Activated CD8-positive, alpha-beta memory T cell treated with anti-CD3 and anti-CD28 coated beads, Interleukin-2, amount 50 U/mL, for 24 hours (primary cell): ENCODE measurements around the gene ZSCAN20.

ENCODE experiments used
- DNase-seq: peaks from one replicate; pipeline ENCODE4 v3.0.0-alpha.2; 2020; ENCODE audit errors: extremely low read depth

The ZSCAN20 gene

DNA sequence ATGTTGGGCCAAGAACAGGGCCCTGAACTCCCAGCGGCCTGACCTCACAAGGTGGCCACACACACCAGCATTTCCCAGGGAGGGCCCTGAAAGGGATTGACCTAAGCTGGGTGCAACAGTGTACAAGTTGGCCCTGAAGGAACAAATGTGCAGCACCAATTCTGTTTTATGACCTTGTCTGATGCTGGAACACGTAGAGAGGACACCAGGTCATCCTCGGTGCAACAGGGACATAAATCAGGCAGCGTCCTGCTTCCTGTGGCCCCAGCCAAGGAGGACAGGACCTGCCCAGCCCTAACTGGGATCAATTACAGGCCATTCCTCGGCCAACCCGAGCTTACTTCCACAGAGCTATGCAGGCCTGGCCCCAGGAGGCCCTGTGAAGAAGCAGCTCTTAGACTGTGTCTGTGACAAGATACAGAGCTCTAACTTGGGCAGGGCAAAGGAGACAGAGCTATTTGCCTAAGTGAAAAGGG lies 28.7 kb upstream of the ZSCAN20 start:
- no peak for DNase-seq

DNA sequence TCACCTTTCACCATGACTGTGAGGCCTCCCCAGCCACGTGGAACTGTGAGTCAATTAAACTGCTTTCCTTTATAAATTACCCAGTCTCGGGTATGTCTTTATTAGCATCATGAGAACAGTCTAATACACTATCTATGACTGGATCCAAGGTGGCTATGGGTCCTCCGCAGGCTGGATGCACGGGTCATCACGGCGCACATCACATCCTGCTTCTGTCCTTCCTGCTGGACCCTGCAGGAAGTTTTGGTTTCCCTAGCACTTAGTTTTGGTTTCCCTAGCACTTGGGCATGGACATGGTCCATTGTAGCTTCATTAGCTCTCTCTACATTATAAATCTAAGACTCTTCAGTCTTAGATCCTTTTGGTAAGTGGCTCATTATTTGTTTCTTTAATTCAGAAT lies 27.3 kb upstream of the ZSCAN20 start:
- no peak for DNase-seq

DNA sequence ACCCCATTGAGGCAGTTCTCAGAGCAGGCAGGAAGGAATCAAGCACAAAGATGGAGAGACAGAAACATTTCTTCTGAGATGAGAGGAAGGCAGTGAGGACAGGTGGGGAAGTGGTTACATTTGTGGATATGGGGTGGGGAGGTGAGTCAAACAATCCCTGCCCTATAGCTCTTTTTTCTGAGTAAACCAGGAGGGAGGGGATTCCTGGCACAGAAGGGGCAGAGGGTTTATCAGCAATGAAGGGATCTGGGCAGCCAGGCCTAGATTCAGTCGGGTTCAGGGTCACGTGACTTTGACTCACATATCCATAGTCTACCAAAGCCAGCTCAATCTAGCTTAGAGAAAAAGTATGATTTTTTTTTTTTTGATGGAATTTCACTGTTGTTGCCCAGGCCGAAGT lies 25.9 kb upstream of the ZSCAN20 start:
- no peak for DNase-seq

DNA sequence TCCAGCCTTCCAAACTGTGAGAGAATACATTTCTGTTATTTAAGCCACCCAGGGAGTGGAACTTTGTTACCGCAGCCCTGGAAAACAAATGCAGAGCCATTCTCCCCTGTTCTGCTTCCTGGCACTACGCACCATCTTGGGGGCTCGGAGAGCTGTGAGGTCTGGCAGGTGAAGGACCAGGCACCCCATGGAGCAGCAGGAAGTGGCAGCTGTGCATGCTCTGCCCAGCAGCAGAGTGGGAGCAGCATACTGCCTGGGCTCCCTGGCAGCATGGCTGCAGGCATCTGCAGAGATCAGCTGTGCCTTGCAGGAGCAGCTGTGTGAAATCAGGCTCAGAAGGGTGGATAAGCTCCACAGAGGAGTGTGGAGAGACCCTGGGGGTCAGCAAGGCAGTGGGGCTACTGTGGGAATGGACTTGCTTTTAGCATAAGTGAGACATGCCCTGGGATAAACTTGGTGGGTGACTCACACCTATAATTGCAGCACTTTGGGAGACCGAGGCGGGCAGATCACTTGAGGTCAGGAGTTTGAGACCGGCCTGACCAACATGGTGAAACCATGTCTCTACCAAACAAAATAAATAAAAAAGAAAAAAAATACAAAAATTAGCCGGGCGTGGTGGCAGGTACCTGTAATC lies 17.7 kb upstream of the ZSCAN20 start:
- DNase-seq: no peak

DNA sequence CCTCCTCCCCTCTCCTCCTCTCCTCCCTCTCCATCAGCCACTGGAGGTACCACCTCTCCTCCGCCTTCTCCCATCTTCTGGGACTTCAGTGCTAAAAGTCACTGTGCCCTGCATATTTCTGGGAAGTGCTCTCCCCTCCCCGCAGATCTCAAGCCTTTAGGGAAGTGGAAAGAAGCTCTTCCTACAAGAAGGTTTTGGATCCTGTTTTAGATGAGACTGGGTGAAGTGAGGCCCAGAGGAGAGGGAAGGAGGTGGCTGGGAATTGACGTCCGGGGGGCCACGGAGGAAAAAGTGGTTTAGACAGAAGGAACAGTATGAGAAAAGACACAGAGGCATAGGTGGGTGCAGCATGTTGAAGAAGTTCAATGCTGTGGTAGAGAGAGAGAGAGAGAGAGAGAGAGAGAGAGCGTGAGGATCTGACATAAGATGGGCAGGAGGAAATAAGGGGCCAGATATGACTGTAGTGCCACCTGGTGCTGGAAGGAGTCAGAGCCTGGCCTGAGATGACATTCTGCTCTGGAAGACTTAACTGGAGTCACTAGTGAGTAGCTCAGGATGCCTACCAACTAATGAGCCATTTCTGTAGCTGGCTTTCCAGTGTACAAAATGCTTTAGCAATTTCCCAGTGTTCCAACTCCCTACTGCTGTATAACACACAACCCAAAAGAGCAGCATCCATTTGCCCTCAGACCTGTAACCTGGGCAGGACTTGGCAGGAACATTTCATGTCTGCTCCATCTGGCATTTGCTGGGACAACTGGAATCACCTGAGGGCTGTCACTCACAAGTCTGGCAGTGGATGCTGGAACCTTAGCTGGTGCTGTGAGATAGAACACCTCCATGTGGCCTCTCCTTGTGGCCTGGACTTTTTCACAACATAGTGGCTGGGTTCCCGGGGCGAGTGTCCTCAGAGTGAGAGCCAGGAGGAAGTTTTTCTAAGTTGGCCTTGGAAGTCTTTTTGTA lies 16.6 kb upstream of the ZSCAN20 start:
- DNase-seq: no peak

DNA sequence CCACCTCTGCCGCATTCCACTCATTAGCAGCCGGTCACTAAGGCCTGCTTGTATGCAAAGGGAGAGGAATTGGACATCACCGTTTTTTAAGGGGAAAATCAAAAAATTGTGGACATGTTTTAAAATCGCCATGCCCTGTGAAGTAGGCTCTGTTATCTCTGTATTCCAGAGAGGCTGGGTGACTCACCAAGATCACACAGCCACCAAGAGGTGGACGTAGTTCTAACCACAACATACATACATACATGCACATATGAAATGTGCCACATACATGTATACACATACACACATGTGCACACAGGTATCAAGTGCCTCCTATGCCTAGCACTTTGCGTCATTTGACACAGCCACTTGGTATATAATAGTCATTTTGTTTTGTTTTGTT lies 16.0 kb upstream of the ZSCAN20 start:
- no peak for DNase-seq

DNA sequence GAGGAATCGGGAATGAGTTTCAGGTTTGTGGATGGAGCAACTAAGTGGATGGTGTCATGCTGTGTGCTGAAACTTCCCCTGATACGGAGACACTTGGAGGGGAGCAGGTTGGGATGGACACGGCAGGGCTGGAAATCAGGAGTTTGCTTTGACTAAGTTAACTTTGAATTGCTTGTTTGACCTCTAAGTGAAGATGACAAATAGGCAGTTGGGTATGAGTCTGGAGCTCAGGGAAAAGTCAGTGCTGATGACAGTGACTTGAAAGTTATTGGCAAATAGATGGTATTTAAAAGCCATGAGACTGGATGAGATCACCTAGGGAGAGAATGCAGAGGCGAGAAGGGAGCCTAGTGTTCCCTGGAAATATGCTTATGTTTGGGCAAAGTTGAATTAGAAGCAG lies 12.8 kb upstream of the ZSCAN20 start:
- no peak for DNase-seq

DNA sequence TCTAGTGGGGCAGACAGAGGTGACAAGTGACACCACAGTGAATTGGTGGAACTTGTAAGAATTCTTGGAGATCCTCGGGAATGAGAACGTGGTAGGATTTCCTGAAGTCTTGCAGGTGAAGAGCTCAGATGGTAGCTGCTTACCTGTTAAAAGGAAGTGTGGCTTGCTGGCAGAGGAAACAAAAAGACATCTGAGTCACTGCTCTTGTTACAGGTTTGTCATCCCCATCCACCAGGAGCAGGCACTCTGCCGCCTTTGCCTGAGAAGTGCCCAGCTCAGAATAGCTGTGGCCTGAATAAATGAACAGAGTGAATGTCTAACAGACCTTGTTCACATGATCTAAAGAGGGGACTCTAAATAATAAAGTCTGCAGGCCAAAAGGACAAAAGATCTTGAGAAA lies 12.3 kb upstream of the ZSCAN20 start:
- DNase-seq: no peak

DNA sequence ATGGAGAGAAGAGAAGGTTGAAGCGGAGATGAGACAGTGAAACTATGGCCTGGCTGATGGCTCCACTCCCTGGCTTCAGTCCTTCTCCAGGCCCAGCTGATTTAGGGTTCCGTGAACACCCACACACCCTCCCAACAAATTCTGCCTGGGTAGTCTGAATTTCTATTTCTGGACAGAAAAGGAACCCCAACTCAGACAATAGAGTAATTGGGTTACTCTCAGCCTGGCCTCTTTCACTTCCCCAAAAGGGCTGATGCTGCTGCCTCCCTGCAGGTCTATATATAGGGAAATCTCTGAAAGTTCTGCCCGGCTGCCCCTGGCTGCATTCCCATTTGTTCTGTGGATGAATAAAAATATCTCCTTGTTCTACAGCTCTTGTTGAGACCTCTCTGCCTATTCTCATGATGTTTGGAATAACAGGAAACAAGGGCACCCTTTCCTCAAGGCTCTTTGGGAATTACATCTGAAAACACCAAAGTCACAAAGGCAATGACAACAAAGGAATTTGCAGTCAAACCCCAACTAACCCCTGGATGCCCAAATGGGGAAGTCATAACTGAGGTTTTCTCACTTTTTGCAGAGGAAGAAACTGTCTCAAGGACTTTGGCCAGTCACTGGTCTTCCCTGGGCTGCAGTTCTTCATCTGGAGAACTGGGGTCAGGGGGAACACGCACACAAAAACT lies 11.4 kb upstream of the ZSCAN20 start:
- no peak for DNase-seq

DNA sequence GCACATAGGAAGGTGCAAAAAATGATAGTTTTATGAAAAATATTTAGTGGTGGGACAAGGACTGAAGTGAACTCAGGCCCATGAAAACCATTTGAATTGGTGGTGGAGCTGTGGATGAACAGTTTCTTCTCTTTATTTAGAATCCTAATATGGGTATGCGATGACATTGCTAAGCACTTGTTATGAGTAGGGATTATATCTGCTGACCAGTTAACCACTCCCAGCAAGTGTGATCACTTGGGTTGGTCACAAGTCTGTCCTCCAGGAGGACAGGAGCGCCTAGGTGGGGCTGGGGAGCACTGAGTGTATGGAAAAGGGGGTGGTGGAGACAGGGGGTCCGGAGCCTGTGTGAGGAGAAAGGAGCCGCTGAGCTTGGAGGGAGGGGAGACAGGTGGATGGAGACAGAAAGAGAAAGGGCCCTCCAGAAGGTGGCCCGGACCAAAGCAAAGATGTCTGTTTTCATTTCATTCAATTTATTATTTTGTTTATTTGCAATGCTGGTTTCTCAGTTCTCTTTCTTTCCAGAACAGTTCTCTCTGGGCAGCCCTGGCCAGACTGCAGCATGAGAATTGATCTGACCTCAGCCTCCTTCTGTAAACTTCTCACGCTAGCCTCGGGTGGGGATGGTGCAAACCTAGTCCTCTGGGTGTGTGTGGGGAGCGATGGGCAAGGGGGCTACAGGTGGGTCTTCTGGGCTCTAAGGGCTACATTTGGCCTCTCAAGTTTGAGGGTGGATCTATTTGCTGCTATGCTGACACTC lies 9.9 kb upstream of the ZSCAN20 start:
- DNase-seq: no peak

DNA sequence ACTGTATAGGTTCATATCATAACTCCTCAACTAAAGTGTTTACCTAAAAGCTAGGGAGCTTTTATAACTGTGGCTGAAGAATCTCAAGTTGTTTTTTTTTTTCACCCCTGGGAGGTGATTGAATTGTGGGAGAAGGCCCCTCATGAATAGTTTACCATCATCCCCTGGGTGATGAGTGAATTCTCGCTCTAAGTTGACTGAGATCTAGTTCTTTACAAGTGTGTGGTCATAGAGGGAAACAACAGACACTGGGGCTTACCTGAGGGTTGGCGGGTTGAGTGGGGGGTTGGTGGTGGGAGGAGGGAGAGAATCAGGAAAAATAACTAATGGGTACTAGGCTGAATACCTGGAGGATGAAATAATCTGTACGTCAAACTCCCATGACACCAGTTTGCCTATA lies 7.9 kb upstream of the ZSCAN20 start:
- DNase-seq: no peak

DNA sequence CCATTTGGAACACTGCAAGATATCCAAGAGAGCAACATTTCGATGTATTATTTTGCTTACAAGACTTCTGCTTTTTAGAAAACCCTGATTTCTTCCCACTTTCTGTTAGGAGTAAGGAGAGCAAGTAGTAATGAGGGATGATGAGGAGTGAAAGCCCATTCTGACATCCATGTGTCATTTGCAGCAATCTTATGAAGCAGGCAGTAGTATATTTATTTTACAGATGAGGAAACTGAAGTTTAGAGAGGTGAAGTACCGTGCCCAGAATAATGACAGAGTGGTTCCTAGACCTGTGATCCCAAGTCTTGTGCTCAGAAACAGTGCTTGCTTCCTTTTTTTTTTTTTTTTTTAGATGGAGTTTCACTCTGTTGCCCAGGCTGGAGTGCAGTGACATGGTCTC lies 7.1 kb upstream of the ZSCAN20 start:
- DNase-seq: no peak

DNA sequence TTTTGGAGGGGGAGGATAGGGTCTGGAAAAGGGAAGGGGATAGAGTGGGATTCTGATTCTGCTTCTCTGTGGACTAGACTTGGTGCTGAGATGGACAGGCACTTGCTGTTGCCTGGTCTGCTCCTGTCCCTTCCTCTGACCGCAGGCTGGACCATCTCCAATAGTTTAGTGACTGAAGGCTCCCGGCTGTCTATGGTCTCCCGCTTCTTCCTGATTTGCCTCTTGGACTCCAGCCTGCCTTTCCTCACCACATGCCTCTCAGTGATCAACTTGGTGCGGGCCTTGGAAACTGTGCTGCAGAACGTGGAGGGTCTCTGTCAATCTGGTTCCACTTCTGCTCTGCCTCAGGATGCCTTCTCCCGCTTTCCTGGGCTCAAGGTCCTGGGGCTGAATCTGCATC lies 6.3 kb upstream of the ZSCAN20 start:
- DNase-seq: no peak

DNA sequence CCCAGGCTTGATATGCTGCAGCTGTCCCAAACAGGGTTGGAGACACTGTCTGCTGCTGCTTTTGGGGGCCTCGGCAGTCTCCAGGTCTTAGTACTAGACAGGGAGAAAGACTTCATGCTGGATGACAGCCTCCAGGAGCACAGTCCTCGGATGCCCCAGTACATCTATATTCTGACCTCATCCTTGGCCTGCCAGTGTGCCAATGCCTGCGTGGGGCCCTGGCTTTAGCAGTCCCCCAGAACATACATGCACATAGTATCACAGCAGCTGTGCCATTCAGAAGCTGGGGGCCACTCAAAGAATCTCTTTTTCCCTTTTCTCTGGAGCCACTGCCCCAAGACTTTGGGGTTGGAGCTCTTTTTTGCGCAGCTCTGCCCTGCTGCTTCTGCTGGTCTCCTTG lies 4.4 kb upstream of the ZSCAN20 start:
- DNase-seq: no peak

DNA sequence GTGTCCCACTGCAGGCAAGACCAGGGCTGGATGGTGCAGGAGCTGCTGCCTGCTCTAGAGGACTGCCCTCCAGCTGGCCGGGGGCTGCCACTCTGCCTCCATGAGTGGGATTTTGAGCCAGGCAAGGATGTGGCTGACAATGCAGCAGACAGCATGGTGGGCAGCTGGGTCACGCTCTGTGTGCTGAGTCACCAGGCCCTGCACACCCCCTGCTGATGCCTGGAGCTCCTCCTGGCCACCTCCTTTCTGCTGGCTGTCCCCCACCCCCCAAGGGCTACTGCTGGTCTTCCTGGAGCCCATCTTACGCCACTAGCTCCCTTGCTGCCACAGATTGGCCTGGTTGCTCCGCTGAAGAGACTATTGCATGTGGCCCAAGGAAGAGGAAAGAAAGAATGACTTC lies 3.9 kb upstream of the ZSCAN20 start:
- no peak for DNase-seq

DNA sequence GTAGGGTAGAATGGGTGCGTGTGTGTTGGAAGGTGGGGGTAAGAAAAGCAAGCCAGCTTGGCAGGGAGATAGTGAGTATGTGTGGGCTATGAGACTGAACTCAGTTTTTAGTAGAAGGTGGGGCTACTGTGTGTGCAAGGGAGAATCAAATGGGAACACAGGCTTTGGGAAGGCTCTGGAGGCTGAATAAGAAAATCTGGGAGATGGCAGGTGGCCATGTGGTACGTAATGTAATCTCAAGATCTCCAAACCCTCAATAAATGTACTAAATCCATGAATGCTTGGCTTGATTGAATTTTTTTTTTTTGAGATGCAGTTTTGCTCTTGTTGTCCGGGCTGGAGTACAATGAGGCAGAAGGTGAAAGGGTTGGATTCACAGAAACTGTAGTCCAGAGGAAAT lies 3.5 kb upstream of the ZSCAN20 start:
- no peak for DNase-seq

DNA sequence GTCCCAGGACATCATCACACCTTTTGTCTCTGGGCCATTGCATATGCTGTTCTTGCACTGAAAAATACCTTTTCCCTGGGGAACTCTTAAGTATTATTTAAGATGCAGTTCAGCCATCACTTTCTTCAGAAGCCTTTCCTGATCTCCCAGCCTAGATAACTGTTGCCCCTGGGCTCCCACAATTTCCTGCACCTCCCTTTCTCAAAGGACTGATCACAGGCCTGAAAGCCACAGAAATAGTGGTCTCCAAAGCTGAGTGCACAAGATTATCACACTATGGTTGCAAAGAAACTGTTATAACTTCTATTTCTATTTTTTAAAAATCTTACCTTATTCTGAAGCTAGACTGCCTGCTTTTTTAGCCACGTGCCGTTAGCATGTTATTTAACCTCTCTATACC lies 2.8 kb upstream of the ZSCAN20 start:
- DNase-seq: no peak

DNA sequence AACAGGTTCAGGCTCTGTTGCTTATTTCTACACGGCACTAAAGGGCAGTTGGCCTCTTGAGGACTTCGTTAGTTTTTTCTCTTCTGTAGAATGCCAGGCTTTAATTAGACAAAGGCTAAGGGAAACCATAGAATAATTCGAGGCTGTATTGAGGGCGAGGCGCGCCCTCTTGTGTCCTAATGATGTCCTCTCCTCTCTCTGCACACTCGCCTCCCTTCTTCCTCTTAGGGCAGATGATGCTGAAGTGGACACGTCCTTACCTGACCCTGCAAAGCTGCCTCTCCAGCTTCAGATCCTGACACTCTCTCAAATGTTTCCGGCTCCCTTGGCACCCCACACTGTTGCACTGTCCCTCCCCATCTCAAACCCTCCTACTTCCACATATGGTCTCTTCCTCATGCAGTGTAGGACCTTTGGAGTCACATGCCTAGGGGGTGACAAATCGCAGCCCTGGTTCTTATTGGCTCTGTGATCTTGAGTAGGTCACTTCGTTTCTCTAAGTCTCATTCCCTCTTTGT lies 1.9 kb upstream of the ZSCAN20 start:
- no peak for DNase-seq

DNA sequence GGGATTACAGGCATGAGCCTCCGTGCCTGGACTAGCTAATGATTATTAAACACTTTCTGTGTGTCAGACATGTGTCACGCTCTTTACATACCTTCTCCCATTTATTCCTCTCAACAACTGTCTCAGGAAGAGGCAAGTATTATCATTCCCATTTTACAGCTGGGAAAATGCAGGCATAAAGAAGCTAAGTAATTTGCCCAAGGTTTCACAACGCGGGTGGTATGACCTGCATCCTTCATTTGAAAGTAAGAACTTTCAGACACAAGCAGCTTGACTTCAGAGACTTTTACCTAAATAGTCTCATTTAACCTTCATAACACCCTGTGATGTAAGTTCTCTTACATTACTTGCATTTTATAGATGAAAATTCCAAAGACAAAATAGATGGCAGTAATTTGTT lies 1.0 kb upstream of the ZSCAN20 start:
- no peak for DNase-seq

DNA sequence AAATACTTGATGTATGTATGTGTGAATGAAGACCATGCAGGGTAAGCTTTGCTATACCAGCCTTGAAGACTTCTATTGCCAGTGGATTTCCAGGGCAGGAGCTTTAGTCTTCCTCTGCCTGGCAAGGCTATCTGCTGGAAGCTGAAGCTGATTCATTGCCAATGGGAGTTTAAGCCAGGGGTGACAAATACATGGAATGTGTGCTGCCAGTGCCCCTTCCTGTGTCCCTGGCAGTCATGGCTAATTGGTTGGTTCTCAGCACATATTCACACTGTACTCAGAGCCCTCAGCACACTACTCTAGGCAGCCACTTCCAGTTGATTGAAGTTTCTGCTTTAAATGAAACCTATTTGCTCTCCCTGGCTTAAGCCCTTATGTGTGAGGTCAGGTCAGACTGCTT lies 1.5 kb downstream of the ZSCAN20 start:
- no peak for DNase-seq

DNA sequence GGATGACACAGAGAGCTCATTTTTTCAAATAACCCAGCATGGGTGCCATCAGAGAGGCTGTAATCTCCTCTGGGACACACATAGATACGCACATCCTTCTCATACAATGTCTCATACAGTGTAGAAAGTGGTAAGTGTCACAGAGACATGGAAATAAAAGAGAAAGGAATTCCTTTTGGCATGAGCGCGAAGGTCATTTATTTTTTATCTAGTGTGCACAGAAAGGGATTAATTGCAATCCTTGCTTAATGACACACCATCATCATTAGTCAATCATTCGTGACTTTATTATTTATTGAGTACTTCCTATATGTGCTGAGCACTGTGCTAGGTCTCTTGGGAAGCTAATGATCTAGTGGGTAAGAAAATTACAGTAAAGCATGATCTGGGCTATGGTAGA lies 5.0 kb downstream of the ZSCAN20 start:
- no peak for DNase-seq

DNA sequence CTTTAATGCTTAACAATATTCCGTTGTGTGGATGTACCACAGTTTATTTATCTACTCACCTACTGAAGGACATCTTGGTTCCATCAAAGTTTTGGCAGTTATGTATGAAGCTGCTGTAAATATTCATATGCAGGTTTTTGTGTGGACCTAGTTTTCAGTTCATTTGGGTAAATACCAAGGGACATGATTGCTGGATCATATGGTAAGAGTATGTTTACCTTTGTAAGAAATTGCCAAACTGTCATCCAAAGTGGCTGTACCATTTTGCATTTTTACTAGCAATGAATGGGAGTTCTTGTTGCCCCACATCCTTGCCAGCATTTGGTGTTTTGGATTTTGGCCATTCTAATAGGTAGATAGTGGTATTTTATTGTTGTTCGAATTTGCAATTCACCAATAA lies 10.0 kb downstream of the ZSCAN20 start:
- no peak for DNase-seq
